GM21576 (cell line): ENCODE measurements around the gene RGS17.
A peak's percentile ranks its signal among the peaks of the same experiment; 100 is the strongest.
"Not testable (repeated sequence)": the region's sequence is repeated elsewhere in the genome, so short reads cannot be mapped to it uniquely, and the experiment has no call there.

Experiments
- ATAC-seq: cut with Tn5 transposase; IDR thresholded peaks from one replicate; pipeline ENCODE4 v1.9.1; 2021; ENCODE audit warnings: mild to moderate bottlenecking, moderate library complexity; ENCODE audit not compliant: unreplicated experiment

Gene RGS17

GRCh38 chr6:153043719-153044118 is 87.4 kb downstream of the RGS17 start:
- ATAC-seq = no peak

- ATAC-seq = no peak
Observed at GRCh38 chr6:153038378-153039057, 92.6 kb downstream of the RGS17 start.

- no peak for ATAC-seq
Observed at GRCh38 chr6:153034139-153034538, 96.9 kb downstream of the RGS17 start.

- ATAC-seq = no peak
Observed at GRCh38 chr6:153032255-153032882, 98.7 kb downstream of the RGS17 start.

- ATAC-seq = no peak
Observed at GRCh38 chr6:153031335-153031955, 99.6 kb downstream of the RGS17 start.

- no peak for ATAC-seq
Observed at GRCh38 chr6:153028963-153029362, 102.1 kb downstream of the RGS17 start.

GRCh38 chr6:153028286-153028685 is 102.8 kb downstream of the RGS17 start:
- ATAC-seq = no peak

- ATAC-seq = no peak
Observed at GRCh38 chr6:153027480-153027879, 103.6 kb downstream of the RGS17 start.

- ATAC-seq = no peak
Observed at GRCh38 chr6:153024709-153025017, 106.4 kb downstream of the RGS17 start.

- peak; percentile 100 for ATAC-seq
Observed at GRCh38 chr6:153023977-153024708, 106.9 kb downstream of the RGS17 start.

GRCh38 chr6:153018355-153018754 is 112.7 kb downstream of the RGS17 start:
- ATAC-seq = no peak

- ATAC-seq = no peak
Observed at GRCh38 chr6:153016846-153017245, 114.2 kb downstream of the RGS17 start.

- ATAC-seq = no peak
Observed at GRCh38 chr6:153015094-153015640, 115.9 kb downstream of the RGS17 start.

- no peak for ATAC-seq
Observed at GRCh38 chr6:153013438-153013837, 117.6 kb downstream of the RGS17 start.

GRCh38 chr6:153012856-153013255 is 118.2 kb downstream of the RGS17 start:
- no peak for ATAC-seq

- no peak for ATAC-seq
Observed at GRCh38 chr6:153003366-153003690, 127.8 kb downstream of the RGS17 start.

- peak; percentile 91 for ATAC-seq
Observed at GRCh38 chr6:153002613-153003365, 128.3 kb downstream of the RGS17 start, which contains the start of gene MTRF1L. Gene MTRF1L, minus strand, starts transcription at chr6:153002709. Its CDS starts 24 bp downstream, at chr6:153002685.

- ATAC-seq = peak; percentile 18
Observed at GRCh38 chr6:153001767-153002612, 129.1 kb downstream of the RGS17 start.

- ATAC-seq = not testable (repeated sequence)
Observed at GRCh38 chr6:153000790-153001189, 130.3 kb downstream of the RGS17 start.

- ATAC-seq = no peak
Observed at GRCh38 chr6:153000243-153000642, 130.8 kb downstream of the RGS17 start.
